CD4-positive, alpha-beta T cell treated with Interleukin-17A for 1 hour (primary cell): ENCODE results near the gene ARGLU1.

Experiments
- DNase-seq: peaks from one replicate; pipeline ENCODE4 v3.0.0-alpha.2; 2020

Gene ARGLU1

DNA sequence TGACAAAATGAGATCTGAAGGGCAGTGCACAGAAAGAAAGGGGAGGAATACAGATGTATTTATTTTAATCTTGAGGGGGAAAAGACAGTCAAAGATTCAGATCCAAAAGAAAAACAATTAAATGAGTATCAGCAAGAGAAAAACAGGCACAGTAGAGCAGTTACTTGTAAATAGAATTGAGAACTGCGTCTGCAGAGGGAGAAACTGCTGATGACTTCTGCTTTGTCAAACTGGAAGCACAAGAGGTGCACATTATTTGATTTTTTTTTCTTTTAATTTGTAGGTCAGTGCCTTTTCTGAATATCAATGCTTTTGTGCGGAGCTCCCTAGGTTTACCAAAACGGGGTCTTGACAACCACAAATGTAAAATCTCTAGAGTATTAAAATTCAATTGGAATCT is 69.8 kb downstream of the ARGLU1 start:
- DNase-seq = no peak

- no peak for DNase-seq
Measured at GRCh38 chr13:106497079-106497478, 70.9 kb downstream of the ARGLU1 start.

GRCh38 chr13:106496072-106496997 is 71.6 kb downstream of the ARGLU1 start:
- no peak for DNase-seq

- no peak for DNase-seq
Measured at GRCh38 chr13:106494936-106495335, 73.0 kb downstream of the ARGLU1 start.

DNA sequence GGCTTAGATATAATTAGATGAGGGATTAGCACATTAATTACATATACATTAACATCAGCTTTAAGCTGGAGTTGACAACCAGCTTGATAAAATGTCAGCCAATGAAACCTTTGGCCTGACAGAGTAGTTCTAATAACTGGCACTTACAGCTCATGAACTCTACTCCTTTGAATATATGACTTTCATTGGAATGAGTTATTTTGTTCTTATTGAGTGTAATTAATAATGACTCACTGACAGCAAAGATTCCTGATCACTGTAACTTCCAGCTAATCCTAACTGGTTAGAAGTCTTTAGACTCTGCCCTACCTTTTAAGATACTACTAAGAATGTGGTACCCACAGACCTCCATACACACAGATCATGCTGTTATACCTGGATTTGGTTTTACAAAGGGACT is 73.4 kb downstream of the ARGLU1 start:
- DNase-seq = no peak

DNA sequence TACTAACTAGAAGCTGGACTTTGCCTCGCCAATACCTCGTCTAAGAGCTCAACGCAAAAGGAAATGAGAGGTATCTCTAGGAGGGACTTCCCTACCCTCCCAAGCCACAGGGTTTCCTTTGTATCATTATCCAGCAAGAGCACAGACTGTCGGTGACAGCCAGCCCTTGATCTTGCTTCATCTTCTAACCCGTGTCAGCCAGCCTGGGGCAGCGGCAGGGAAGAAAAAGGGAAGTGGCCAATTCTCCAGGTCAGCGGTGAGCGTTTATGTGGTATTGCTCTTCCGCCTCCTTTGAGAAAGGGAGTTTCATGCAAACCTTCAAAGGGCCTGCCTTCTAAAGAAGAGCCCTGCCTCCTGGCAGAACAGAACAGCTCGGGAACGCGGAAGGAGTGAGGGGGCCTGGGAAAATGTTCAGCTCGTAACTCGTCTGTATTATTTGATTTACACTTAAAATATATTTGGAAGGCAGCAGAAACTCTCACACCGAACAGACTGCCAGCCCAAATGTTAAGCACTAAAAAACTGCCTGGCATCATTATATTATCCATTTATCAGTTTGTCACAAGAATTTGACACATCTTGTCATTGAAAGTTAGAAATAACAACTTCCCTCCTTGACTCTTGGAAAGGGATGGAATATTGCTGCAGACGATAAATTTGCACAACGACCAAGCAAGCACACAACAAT is 74.3 kb downstream of the ARGLU1 start:
- DNase-seq = peak; percentile 24

- no peak for DNase-seq
Measured at GRCh38 chr13:106492588-106493475, 75.1 kb downstream of the ARGLU1 start.

DNA sequence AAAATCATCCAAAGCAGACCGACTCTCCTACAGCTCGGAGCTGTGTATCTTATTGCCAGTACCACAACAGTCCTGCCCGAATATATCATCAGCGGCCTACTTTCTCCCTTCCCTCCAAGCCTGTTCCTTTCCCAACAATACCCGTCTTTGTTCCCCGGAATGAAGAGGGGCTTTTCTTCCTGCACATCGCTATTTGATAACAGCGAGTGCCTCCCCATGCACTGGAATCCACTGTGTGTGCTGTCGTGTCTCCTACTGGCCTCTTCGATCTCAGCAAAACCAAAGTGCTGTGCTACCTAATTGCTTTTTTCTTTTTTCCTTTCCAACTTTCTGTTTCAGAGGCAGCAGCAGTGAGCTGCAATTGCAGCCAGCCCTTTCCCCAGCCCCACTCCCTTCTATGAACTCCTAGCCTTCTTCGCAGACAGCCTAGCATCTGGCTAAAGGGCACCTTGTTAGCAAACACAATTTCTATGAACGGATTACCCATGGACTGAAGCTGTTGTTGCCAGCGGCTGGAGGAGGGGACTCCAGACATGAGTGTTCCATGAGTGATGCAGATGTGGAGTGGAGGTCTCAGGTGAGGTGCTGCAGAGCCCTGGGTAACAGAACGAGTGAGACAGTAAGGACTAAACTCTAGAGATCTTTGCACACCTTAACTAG is 75.9 kb downstream of the ARGLU1 start:
- no peak for DNase-seq
